Measurements from ENCODE around the gene AK5. TPM values are rescaled to one million over a fixed set of nuclear protein-coding genes. Genes with fewer than 3 reads are reported as not detected.

Gene AK5
- total RNA-seq, 1 donor from 2014 or later: 0.91 TPM

DNA sequence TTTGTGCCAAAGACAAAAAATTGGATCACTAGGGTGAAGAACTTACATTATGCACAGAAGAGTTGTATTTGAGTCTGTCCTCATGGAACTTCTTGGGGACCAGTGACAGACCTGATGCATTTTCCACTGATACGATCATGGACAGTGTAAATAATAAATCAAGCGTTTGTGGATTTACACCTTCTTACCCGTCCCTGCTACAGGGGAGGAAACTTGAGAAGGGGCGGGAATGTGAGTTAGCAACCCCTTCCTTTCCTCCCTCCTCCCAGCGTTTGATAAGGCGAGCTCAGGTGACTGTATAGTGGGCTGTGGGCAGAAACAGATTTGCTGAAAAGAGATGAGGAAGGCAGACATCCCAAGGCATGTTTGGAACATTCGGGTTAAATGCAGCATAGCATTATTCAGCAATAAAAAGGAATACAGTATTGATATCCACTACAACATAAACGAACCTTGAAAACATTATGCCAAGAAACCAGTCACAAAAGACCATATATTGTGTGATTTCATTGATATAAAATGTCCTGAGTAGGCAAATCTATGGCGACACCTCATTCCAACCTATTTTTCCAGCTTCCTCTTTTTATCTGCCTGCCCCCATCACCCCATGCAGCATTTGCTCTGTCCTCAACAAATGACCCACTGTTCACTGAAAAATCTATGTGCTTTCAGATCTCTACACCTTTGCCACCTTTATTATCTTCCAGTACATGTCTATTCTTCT lies 271.9 kb downstream of the AK5 start:
- Mint-ChIP-seq H3K36me3 (ENCODE audit: unreplicated experiment) (no peaks in the 10 kb centered on the region), H3K27ac (ENCODE audit: unreplicated experiment) (no peak overlapping the region), H3K9me3 (ENCODE audit: unreplicated experiment) (peaks cover 2% of the 10 kb centered on the region), H3K27me3 (ENCODE audit: unreplicated experiment) (no peaks in the 10 kb centered on the region), H3K4me1 (ENCODE audit: low read depth, unreplicated experiment) (no peaks in the 10 kb centered on the region), H3K4me3 (ENCODE audit: unreplicated experiment) (no peak overlapping the region)
- DNase-seq: no peak
- TF ChIP-seq, protein P1, sequence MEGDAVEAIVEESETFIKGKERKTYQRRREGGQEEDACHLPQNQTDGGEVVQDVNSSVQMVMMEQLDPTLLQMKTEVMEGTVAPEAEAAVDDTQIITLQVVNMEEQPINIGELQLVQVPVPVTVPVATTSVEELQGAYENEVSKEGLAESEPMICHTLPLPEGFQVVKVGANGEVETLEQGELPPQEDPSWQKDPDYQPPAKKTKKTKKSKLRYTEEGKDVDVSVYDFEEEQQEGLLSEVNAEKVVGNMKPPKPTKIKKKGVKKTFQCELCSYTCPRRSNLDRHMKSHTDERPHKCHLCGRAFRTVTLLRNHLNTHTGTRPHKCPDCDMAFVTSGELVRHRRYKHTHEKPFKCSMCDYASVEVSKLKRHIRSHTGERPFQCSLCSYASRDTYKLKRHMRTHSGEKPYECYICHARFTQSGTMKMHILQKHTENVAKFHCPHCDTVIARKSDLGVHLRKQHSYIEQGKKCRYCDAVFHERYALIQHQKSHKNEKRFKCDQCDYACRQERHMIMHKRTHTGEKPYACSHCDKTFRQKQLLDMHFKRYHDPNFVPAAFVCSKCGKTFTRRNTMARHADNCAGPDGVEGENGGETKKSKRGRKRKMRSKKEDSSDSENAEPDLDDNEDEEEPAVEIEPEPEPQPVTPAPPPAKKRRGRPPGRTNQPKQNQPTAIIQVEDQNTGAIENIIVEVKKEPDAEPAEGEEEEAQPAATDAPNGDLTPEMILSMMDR (IDR thresholded peaks at IDR 0.05; ENCODE audit: partially characterized antibody, unreplicated experiment): no peak

DNA sequence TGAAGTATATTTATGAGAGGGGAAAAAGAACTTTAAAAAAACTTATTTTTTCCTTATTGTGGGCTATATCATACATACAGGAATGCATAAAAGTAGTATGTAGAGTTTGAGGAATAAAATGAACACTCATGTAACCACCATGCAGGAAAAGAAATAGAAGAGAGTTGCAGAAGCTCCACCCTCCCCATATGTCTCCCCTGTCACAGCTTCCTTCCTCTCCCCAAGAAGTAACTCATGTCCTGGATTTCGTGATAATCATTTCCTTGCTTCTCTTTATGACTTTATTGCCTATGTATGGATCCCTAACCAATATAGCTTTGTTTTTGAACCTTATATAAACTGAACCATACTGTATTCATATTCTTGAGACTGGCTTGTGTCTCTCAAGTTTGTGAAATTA lies 274.2 kb downstream of the AK5 start:
- DNase-seq: no peak
- H3K9me3 Mint-ChIP-seq (ENCODE audit: unreplicated experiment): peaks cover 6% of the 10 kb centered on the region
- H3K27me3 Mint-ChIP-seq (ENCODE audit: unreplicated experiment): peaks cover 2% of the 10 kb centered on the region
- no peaks in the 10 kb centered on the region for H3K36me3 Mint-ChIP-seq (ENCODE audit: unreplicated experiment)
- no peak overlapping the region for H3K4me3 Mint-ChIP-seq (ENCODE audit: unreplicated experiment)
- TF ChIP-seq, protein P1 (IDR thresholded peaks at IDR 0.05; ENCODE audit: partially characterized antibody, unreplicated experiment): no peak
- no peaks in the 10 kb centered on the region for H3K4me1 Mint-ChIP-seq (ENCODE audit: low read depth, unreplicated experiment)
- H3K27ac Mint-ChIP-seq (ENCODE audit: unreplicated experiment): no peak overlapping the region

DNA sequence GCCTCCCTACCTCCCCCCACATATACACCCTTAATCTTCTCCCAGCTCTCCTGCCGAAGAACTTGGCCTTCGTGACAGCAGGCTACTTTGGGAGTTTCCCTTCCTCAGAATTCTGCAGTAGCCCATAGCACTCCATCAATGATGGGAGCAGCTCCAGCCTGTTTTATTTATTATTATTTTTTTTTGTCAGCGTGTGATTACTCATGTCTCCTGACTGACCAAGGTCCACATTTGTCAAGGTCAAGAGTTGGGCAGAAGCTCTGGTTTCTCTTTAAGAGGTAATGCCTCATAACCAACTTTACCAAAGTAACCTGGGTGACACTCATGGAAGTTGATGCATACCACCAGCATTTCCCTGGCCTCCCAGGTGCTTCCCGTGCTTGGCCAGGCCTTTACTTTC lies 275.2 kb downstream of the AK5 start:
- Mint-ChIP-seq H3K4me1 (ENCODE audit: low read depth, unreplicated experiment) (no peaks in the 10 kb centered on the region), H3K27ac (ENCODE audit: unreplicated experiment) (no peak overlapping the region), H3K36me3 (ENCODE audit: unreplicated experiment) (no peaks in the 10 kb centered on the region), H3K27me3 (ENCODE audit: unreplicated experiment) (peaks cover 2% of the 10 kb centered on the region), H3K9me3 (ENCODE audit: unreplicated experiment) (peaks cover 6% of the 10 kb centered on the region), H3K4me3 (ENCODE audit: unreplicated experiment) (no peak overlapping the region)
- TF ChIP-seq, protein P1 (IDR thresholded peaks at IDR 0.05; ENCODE audit: partially characterized antibody, unreplicated experiment): no peak
- no peak for DNase-seq

DNA sequence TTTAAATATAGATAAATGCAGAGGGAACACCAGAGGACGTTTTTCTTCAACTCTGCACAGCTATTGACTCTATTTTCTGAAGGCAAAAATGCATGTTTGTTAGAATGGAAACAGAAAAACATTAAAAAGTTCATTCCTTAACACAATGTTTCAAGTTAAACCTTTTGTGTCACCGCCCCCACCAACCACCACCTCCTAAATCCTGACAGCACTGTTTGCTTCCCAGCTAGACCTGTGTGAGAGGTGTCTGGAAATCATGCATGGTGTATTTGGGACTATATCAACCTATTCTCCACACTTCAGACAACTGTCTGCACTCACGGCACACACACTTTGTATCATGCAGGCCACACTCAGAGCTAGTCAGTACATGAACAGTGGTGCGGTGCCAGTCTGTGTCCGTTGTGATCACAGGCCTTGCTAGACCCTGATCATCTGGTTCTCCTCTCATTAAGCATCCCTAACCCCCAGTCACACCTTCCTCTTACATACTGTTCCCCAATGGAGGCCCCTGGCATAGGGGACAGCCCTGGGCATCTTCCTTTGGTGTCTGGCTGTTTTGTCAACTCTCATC lies 276.9 kb downstream of the AK5 start:
- no peak overlapping the region for H3K4me3 Mint-ChIP-seq (ENCODE audit: unreplicated experiment)
- no peak overlapping the region for H3K27ac Mint-ChIP-seq (ENCODE audit: unreplicated experiment)
- H3K36me3 Mint-ChIP-seq (ENCODE audit: unreplicated experiment): no peaks in the 10 kb centered on the region
- TF ChIP-seq, protein P1 (IDR thresholded peaks at IDR 0.05; ENCODE audit: partially characterized antibody, unreplicated experiment): no peak
- DNase-seq: no peak
- no peaks in the 10 kb centered on the region for H3K4me1 Mint-ChIP-seq (ENCODE audit: low read depth, unreplicated experiment)
- H3K9me3 Mint-ChIP-seq (ENCODE audit: unreplicated experiment): peaks cover 6% of the 10 kb centered on the region
- H3K27me3 Mint-ChIP-seq (ENCODE audit: unreplicated experiment): peaks cover 2% of the 10 kb centered on the region

DNA sequence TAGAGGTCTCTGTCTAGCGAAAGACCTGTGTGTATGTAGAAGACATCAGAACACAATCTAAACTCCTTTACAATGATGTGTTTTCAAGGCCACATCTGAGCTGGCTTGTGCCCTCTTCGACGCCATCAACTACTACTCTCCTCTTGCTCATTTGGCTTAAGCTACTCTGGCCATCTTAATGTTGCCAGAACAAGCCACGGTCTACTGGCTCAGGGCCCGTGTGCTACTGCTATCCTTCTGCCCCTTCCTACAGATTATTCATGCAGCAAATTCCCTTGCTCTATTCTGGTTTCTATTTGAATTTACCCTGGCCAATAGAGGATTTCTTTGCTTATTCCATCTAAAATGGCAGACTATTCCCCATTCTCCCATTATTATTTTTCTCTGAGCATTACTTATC lies 278.9 kb downstream of the AK5 start:
- TF ChIP-seq, protein P1 (IDR thresholded peaks at IDR 0.05; ENCODE audit: partially characterized antibody, unreplicated experiment): no peak
- Mint-ChIP-seq H3K4me3 (ENCODE audit: unreplicated experiment) (no peak overlapping the region), H3K27me3 (ENCODE audit: unreplicated experiment) (peaks cover 2% of the 10 kb centered on the region), H3K27ac (ENCODE audit: unreplicated experiment) (no peak overlapping the region), H3K4me1 (ENCODE audit: low read depth, unreplicated experiment) (no peaks in the 10 kb centered on the region), H3K36me3 (ENCODE audit: unreplicated experiment) (no peaks in the 10 kb centered on the region), H3K9me3 (ENCODE audit: unreplicated experiment) (peaks cover 4% of the 10 kb centered on the region)
- DNase-seq: no peak

Data from glutamatergic neuron (in vitro differentiated cells).